HUES48 (cell line): ENCODE data around the gene AGPAT3.

Experiments
- H3K27ac ChIP-seq: one replicate; pipeline ENCODE4 v1.7.0; 2013; ENCODE audit warnings: low read depth, low read length, inconsistent platforms
- H3K27me3 ChIP-seq: 2 replicates; pipeline ENCODE4 v1.6.1; 2013; ENCODE audit warnings: mild to moderate bottlenecking, low read length; ENCODE audit not compliant: control insufficient read depth, insufficient read depth
- H3K36me3 ChIP-seq: 2 replicates; pipeline ENCODE4 v1.6.1; 2013; ENCODE audit warnings: low read length; ENCODE audit not compliant: control insufficient read depth, insufficient read depth
- H3K4me1 ChIP-seq: 2 replicates; pipeline ENCODE4 v1.6.1; 2013; ENCODE audit warnings: mild to moderate bottlenecking, low read length; ENCODE audit not compliant: control insufficient read depth, insufficient read depth
- H3K4me3 ChIP-seq: 2 replicates; pipeline ENCODE4 v1.5.1; 2013; ENCODE audit warnings: mild to moderate bottlenecking, low read depth, low read length
- H3K9ac ChIP-seq: 2 replicates; pipeline ENCODE4 v1.6.1; 2013; ENCODE audit warnings: mild to moderate bottlenecking, low read depth, low read length, moderate library complexity
- H3K9me3 ChIP-seq: 2 replicates; pipeline ENCODE4 v1.6.1; 2013; ENCODE audit warnings: low read length; ENCODE audit not compliant: control insufficient read depth, insufficient read depth

Gene AGPAT3

DNA sequence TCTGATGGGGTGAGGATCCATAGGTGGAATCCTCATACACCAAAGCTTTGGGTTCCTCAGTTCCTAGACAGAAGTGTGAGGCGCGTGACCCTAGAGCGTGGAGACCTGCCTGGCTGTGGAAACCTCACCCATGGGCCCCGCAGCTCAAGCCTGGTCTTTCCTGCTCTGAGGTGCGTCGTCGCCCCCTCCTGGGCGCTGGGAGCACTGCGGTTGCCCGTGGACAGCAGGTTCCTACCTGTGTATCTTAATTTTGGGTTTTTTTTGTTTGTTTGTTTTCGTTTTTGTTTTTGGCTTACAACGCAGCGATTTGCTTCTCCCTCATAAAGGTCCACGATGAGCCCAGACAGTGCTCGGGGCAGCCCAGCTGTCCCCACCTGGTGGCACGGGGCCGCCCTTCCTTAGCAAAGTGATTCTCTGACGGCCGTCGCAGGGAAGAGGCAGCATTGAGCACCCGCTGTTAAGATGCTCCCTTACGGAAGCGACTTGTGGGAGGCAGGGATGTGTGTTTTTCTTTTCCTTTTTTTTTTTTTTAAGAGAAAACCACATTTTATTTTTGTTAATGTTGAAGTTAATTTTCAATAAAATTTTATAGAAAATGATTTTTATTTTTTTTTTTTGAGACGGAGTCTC lies 110.6 kb downstream of the AGPAT3 start:
- H3K9ac ChIP-seq: no peak overlapping the region
- no peak overlapping the region for H3K27ac ChIP-seq
- no peaks in the 10 kb centered on the region for H3K27me3 ChIP-seq
- no peaks in the 10 kb centered on the region for H3K9me3 ChIP-seq
- H3K4me1 ChIP-seq: no peaks in the 10 kb centered on the region
- no peaks in the 10 kb centered on the region for H3K36me3 ChIP-seq
- peak overlapping the region; percentile 52; the same call in 1 of the 2 replicates for H3K4me3 ChIP-seq

DNA sequence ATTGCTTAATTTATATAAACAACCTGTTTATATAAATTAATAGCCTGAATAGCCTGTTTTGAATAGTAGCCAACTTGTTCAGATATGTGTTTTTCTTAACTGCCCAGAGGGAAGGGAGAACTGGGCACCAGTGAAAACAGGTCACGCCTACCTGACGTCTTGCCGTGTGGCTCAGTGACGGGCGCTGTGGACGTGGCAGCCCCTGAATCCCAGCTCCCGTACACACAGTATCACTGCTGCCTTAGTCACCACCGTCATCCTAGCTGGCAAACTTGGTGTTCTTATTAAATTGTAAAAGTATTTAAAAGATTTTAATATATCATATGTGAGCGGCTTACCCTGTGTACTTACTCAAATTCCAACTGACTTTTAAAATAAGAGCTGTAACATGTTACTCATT lies 111.6 kb downstream of the AGPAT3 start:
- Histone ChIP-seq H3K9ac (no peak overlapping the region), H3K36me3 (no peaks in the 10 kb centered on the region), H3K27ac (no peak overlapping the region)

DNA sequence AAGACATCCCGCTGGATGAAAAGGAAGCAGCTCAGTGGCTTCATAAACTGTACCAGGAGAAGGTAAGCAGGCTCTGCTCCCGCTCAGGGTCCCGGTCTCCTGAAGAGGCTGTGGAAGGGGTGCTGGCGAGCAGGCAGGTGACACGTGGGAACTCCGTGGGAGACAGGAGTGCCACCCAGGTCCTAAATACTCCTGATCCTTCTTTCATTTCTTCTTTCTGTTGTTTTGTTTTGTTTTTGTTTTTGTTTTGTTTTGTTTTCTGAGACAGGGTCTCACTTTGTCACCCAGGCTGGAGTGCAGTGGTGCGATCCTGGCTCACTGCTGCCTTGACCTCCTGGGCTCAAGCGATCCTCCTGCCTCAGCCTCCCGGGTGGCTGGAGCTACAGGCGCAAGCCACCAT lies 113.0 kb downstream of the AGPAT3 start:
- Histone ChIP-seq H3K27ac (no peak overlapping the region), H3K9ac (no peak overlapping the region), H3K36me3 (no peaks in the 10 kb centered on the region), H3K4me3 (no peak overlapping the region), H3K4me1 (no peaks in the 10 kb centered on the region), H3K9me3 (no peaks in the 10 kb centered on the region), H3K27me3 (no peaks in the 10 kb centered on the region)

More for the DNA sequence above, 111.6 kb downstream of the AGPAT3 start:
- Histone ChIP-seq H3K4me3 (no peak overlapping the region), H3K27me3 (no peaks in the 10 kb centered on the region), H3K9me3 (no peaks in the 10 kb centered on the region), H3K4me1 (no peaks in the 10 kb centered on the region)

DNA sequence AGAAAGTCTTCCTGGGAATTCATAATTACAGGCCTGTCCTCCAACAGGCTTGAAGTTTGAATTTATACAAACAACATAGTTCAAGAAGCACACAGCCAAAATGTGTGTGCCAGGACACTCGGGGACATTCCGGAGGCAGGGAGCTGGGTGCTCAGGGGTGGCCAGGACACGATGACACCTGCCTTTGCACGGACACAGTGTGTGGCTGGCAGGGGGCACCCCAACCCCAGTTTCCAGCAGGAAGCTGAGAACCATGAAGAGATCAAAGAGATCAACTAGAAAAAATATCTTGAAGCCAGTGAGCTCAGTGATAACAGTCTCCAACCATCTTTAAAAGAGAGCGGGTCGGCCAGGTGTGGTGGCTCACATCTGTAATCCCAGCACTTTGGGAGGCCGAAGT lies 114.6 kb downstream of the AGPAT3 start:
- Histone ChIP-seq H3K27me3 (no peaks in the 10 kb centered on the region), H3K9me3 (no peaks in the 10 kb centered on the region), H3K27ac (no peak overlapping the region), H3K9ac (no peak overlapping the region), H3K4me1 (no peaks in the 10 kb centered on the region), H3K36me3 (no peaks in the 10 kb centered on the region), H3K4me3 (no peak overlapping the region)

DNA sequence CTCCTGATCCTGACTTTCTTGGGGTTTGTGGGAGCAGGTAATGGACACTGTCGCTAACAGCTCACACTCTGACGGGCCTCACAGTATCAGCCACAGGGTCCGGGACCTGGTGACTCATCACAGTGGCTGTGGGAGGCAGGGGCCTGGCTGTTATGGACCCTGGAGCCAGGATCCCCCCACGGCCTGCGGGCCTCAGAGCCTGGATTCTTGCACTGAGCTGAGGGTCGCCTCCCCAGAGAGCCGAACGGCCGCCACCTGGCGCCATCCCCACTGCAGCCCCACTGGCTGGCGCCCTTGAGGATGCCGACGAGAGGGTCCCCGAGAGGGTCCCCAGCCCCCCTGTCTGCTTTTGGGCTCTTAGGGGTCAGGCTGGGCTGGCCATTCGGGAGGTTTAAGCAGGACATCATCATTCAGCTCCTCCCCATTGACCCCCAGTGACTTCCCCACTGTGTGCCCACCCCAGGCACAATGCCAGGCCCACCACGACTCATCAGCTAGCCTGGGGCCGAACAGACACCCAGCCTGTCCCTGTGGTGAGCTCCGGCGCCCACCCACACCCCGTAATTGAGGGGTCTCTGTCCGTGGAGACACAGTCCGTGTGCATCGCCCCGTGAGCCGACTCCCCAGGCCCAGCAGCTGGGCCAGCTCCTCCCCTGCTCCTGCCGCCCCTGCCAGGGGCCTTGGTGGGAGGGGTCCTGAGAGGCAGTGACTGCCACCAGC lies 116.3 kb downstream of the AGPAT3 start:
- Histone ChIP-seq H3K4me3 (no peak overlapping the region), H3K36me3 (no peaks in the 10 kb centered on the region), H3K9me3 (no peaks in the 10 kb centered on the region), H3K9ac (no peak overlapping the region), H3K27ac (no peak overlapping the region), H3K4me1 (peaks cover 12% of the 10 kb centered on the region), H3K27me3 (no peaks in the 10 kb centered on the region)

DNA sequence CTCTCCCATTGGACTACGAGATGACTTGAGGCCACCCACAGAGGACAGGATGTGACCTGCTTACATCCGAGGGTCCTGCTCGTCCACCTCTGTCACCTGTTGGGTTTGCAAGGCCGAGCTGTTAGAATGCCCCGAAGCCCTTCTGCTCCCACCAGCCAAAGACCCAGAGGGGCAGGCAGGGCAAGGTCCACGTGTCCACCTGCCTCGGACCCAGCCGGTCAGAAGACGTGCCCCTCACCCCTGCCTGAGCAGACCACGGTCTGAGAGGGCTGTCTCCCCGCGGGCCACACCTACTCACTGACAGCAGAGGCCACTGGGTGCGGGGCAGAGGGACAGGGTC lies 116.8 kb downstream of the AGPAT3 start:
- no peak overlapping the region for H3K4me3 ChIP-seq
- H3K4me1 ChIP-seq: peaks cover 13% of the 10 kb centered on the region
- H3K9ac ChIP-seq: no peak overlapping the region
- no peaks in the 10 kb centered on the region for H3K27me3 ChIP-seq
- H3K27ac ChIP-seq: no peak overlapping the region
- H3K36me3 ChIP-seq: no peaks in the 10 kb centered on the region
- no peaks in the 10 kb centered on the region for H3K9me3 ChIP-seq

DNA sequence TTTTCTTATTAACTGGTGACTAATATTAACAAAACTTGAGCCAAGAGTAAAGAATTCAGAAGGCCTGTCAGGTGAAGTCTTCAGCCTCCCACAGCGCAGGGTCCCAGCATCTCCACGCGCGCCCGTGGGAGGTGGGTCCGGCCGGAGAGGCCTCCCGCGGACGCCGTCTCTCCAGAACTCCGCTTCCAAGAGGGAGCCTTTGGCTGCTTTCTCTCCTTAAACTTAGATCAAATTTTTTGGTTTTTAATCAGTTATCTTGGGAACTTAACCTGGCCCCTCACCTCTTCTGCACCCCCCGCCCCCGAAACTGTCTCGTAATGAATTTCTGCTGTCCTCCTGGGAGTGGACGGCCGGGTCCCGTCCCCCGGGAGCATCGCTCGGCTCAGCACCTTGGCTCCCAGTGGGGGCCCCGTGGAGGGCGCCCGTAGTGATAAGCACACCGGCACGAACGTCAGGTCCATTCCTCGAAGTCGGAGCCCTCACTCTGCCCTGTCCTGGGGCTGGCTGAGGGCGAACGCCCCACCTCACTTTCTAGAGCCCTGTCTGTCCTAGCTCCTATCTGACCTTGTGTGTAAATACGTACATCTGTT lies 117.6 kb downstream of the AGPAT3 start:
- no peak overlapping the region for H3K9ac ChIP-seq
- H3K36me3 ChIP-seq: no peaks in the 10 kb centered on the region
- no peaks in the 10 kb centered on the region for H3K9me3 ChIP-seq
- peaks cover 13% of the 10 kb centered on the region for H3K4me1 ChIP-seq
- no peaks in the 10 kb centered on the region for H3K27me3 ChIP-seq
- no peak overlapping the region for H3K4me3 ChIP-seq
- no peak overlapping the region for H3K27ac ChIP-seq

DNA sequence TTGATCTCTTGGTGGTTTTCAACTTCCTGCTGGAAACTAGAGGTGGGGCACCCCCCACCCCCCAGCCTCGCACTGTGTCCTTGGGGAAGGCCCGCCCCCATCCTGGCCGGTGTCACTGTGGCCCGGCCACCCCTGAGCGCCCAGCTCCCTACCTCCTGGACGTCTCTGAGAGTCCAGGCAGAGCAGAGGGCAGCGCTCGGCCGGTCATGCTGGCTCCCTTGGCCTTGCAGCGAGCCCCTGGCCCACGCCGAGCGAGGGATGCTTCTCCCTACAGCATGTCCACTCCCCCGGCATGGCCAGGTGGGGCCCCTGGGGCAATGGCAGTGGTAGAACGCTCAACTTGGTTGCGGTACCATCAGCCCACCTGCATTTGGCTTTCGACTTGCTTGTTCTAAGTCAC lies 118.4 kb downstream of the AGPAT3 start:
- no peaks in the 10 kb centered on the region for H3K27me3 ChIP-seq
- H3K4me1 ChIP-seq: peaks cover 13% of the 10 kb centered on the region
- no peaks in the 10 kb centered on the region for H3K9me3 ChIP-seq
- H3K4me3 ChIP-seq: no peak overlapping the region
- H3K36me3 ChIP-seq: no peaks in the 10 kb centered on the region
- H3K27ac ChIP-seq: no peak overlapping the region
- no peak overlapping the region for H3K9ac ChIP-seq

DNA sequence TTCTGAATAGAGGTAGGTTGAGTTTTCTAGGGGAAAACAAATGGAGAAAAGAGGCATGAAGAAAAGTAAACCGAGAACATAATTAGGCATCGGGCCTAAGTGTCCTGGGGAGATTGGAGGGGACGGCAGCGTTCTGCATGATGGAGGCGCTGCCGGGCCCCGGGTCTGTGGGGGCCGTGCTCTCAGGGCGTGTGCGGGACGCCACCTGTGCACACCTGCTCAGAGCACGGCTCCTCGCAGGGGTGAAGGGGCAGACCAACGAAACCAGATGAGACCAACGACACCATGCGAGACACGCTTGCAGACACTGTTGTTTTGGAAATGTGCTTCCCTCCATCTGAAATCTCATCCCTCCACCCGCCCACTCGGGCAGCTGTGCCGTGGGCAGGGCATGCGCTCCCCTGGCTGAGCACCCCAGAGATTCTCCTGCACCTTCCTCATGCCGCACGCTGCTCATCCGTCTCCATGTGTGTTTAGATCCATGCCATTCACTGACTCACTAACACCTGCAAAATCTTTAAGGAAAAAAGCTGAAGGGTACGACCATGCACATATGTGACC lies 118.9 kb downstream of the AGPAT3 start:
- H3K4me1 ChIP-seq: peaks cover 13% of the 10 kb centered on the region
- no peaks in the 10 kb centered on the region for H3K9me3 ChIP-seq
- H3K27ac ChIP-seq: no peak overlapping the region
- no peak overlapping the region for H3K9ac ChIP-seq
- no peaks in the 10 kb centered on the region for H3K27me3 ChIP-seq
- H3K4me3 ChIP-seq: no peak overlapping the region
- no peaks in the 10 kb centered on the region for H3K36me3 ChIP-seq

DNA sequence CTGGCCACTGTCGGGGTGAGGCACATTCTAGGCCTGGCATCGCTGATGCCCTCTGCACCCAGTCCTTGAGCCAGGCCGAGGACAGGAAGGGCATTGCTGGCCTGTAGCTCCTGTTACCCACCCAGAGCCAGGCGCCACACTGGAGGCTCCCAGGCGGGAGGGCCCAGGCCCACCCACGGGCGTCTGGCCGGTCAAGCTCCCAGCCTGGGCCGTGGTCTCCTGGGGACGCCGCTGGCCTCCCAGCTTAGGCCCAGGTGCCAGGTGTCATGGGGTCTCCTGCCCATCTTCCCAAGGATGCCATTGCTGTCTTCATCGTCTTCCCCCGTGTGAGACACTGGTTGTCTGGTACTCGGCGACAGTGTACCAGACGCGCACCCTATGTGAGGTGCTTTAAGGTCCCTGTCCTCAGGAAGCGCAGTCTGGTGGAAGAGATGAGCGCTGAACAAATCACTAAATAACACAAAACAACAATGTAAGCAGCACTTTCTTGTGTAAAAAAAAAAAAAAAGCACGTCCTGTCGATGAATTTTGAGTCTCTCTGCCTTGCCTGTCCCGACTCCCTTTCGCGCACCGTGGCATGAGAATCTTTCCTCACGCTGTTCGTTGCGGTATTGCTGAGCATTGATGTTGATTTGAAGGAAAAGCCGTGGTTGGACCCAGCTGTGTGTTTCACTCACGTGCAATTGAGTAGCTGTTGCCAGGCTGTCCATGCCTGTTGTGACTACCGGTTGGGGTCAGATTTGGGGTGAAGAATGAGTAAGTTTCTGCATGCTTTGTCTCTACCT lies 120.1 kb downstream of the AGPAT3 start:
- no peaks in the 10 kb centered on the region for H3K27me3 ChIP-seq
- no peak overlapping the region for H3K27ac ChIP-seq
- peak overlapping the region; percentile 53; the same call in 1 of the 2 replicates for H3K4me3 ChIP-seq
- no peaks in the 10 kb centered on the region for H3K36me3 ChIP-seq
- H3K9ac ChIP-seq: no peak overlapping the region
- no peaks in the 10 kb centered on the region for H3K9me3 ChIP-seq
- peaks cover 13% of the 10 kb centered on the region for H3K4me1 ChIP-seq
